IPS-15b (cell line): ENCODE results near the gene TAF5.
"Not testable (repeated sequence)": the region's sequence is repeated elsewhere in the genome, so short reads cannot be mapped to it uniquely, and the experiment has no call there.

ENCODE experiments used
- H3K27me3 ChIP-seq: one replicate; pipeline ENCODE4 v1.6.1; 2013; ENCODE audit warnings: low read length; ENCODE audit not compliant: control insufficient read depth, insufficient read depth
- H3K36me3 ChIP-seq: one replicate; pipeline ENCODE4 v1.6.1; 2013; ENCODE audit warnings: low read length; ENCODE audit not compliant: control insufficient read depth, insufficient read depth
- H3K4me1 ChIP-seq: one replicate; pipeline ENCODE4 v1.6.1; 2013; ENCODE audit warnings: mild to moderate bottlenecking, low read length; ENCODE audit not compliant: control insufficient read depth, insufficient read depth
- H3K4me3 ChIP-seq: one replicate; pipeline ENCODE4 v1.5.1; 2013; ENCODE audit warnings: low read depth, low read length
- H3K9ac ChIP-seq: one replicate; pipeline ENCODE4 v1.6.1; 2013; ENCODE audit warnings: low read depth, mild to moderate bottlenecking, low read length
- H3K9me3 ChIP-seq: one replicate; pipeline ENCODE4 v1.6.1; 2013; ENCODE audit warnings: mild to moderate bottlenecking, low read length; ENCODE audit not compliant: control insufficient read depth, insufficient read depth

TAF5 gene

GRCh38 chr10:103367782-103368518 lies at the start of gene TAF5:
TSS of gene TAF5 (plus strand) at chr10:103367976. CDS start at chr10:103367990, 14 bp downstream.
- Histone ChIP-seq H3K4me1 (no peaks in the 10 kb centered on the region), H3K36me3 (no peaks in the 10 kb centered on the region), H3K9me3 (no peaks in the 10 kb centered on the region), H3K9ac (peak within 1 kb of the TSS; percentile 65), H3K27me3 (no peaks in the 10 kb centered on the region), H3K4me3 (peak within 1 kb of the TSS; percentile 79)

GRCh38 chr10:103327906-103328305 lies 39.9 kb upstream of the TAF5 start:
- Histone ChIP-seq H3K9ac (no peak overlapping the region), H3K27me3 (no peaks in the 10 kb centered on the region), H3K9me3 (no peaks in the 10 kb centered on the region), H3K36me3 (peaks cover 14% of the 10 kb centered on the region), H3K4me3 (no peak overlapping the region), H3K4me1 (no peaks in the 10 kb centered on the region)

DNA sequence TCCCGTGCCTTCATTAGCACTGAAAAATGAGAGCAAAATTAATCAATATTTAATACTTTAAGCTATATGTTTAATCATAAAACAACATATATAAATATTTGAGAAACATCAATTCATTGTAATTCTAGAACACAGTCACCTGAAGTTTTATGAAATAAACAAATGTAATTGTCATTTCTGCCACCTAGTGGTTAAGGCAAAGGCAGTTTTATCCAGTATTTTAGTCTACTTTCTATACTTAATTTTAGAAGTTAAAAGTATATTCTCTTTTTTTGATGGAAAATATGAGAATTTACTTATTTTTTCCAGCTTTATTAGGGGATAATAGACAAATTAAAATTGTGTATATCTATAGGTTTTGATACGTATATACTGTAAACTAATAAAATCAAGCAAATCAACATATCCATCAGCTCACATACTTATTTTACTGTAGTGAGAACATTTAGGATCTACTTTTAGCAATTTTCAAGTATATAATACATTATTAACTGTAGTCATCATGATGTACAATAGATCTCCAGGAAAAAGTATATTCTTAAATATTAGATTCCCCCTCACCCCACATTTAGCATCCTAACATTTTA lies 33.7 kb upstream of the TAF5 start:
- H3K27me3 ChIP-seq: no peaks in the 10 kb centered on the region
- H3K9me3 ChIP-seq: no peaks in the 10 kb centered on the region
- no peak overlapping the region for H3K9ac ChIP-seq
- no peak overlapping the region for H3K4me3 ChIP-seq
- peaks cover 8% of the 10 kb centered on the region for H3K36me3 ChIP-seq
- no peaks in the 10 kb centered on the region for H3K4me1 ChIP-seq

DNA sequence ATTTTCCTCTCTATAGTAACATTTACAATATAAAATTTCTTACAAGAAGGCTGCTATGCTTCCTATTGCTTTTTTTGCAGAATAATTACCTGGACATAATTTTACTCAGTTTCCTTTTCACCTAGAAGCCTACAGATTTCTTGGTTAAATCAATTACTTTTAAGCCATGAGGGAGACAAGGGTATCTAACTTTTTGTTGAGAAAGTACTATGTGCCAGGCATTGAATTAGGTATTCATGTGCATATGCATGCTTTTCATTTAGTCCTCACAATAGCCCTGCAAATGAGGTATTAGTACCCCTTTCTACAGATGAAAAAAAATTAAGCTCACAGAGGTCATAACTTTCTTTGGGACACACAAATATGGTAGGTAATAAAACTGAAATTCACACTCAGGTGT lies 33.2 kb upstream of the TAF5 start:
- H3K27me3 ChIP-seq: no peaks in the 10 kb centered on the region
- H3K36me3 ChIP-seq: peaks cover 8% of the 10 kb centered on the region
- no peaks in the 10 kb centered on the region for H3K4me1 ChIP-seq
- H3K9ac ChIP-seq: no peak overlapping the region
- H3K4me3 ChIP-seq: no peak overlapping the region
- H3K9me3 ChIP-seq: no peaks in the 10 kb centered on the region

- H3K36me3 ChIP-seq: peaks cover 6% of the 10 kb centered on the region
- no peaks in the 10 kb centered on the region for H3K27me3 ChIP-seq
- no peaks in the 10 kb centered on the region for H3K4me1 ChIP-seq
- no peaks in the 10 kb centered on the region for H3K9me3 ChIP-seq
- H3K9ac ChIP-seq: no peak overlapping the region
- no peak overlapping the region for H3K4me3 ChIP-seq
Measured at GRCh38 chr10:103336370-103336769, 31.4 kb upstream of the TAF5 start.

DNA sequence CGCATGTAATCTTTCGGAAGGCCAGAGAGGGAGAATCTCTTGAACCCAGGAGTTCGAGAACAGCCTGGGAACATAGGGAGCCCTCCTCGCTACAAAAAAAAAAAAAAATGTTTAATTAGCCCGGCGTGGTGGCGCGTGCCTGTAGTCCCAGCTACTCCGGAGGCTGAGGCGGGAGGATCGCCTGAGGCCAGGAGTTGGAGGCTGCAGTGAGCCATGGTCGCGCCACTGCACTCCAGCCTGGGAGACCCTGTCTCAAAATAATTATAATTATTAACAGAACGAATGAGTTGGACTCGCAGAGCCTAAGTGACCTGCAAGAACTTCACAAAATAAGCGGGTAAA lies 17.6 kb upstream of the TAF5 start:
- H3K9me3 ChIP-seq: no peaks in the 10 kb centered on the region
- no peaks in the 10 kb centered on the region for H3K27me3 ChIP-seq
- peak overlapping the region; percentile 81 for H3K9ac ChIP-seq
- peaks cover 4% of the 10 kb centered on the region for H3K4me1 ChIP-seq
- peaks cover 4% of the 10 kb centered on the region for H3K36me3 ChIP-seq
- H3K4me3 ChIP-seq: peak overlapping the region; percentile 74

GRCh38 chr10:103350517-103351260 lies 17.1 kb upstream of the TAF5 start, which contains the start of gene PCGF6:
TSS of gene PCGF6 (minus strand) at chr10:103351140. CDS start at chr10:103351066, 74 bp downstream.
- Histone ChIP-seq H3K4me3 (peak within 1 kb of the TSS; percentile 74), H3K9ac (peak within 1 kb of the TSS; percentile 81), H3K9me3 (no peaks in the 10 kb centered on the region), H3K36me3 (peaks cover 4% of the 10 kb centered on the region), H3K27me3 (no peaks in the 10 kb centered on the region), H3K4me1 (peaks cover 4% of the 10 kb centered on the region)

GRCh38 chr10:103353281-103353680 lies 14.5 kb upstream of the TAF5 start:
- Histone ChIP-seq H3K36me3 (no peaks in the 10 kb centered on the region), H3K27me3 (no peaks in the 10 kb centered on the region), H3K9ac (no peak overlapping the region), H3K9me3 (no peaks in the 10 kb centered on the region), H3K4me1 (peaks cover 4% of the 10 kb centered on the region), H3K4me3 (no peak overlapping the region)

GRCh38 chr10:103354567-103354966 lies 13.2 kb upstream of the TAF5 start:
- H3K4me3 ChIP-seq, H3K9me3 ChIP-seq, H3K9ac ChIP-seq, H3K4me1 ChIP-seq, H3K27me3 ChIP-seq, H3K36me3 ChIP-seq: not testable (repeated sequence)

GRCh38 chr10:103355906-103356599 lies 11.7 kb upstream of the TAF5 start:
- no peaks in the 10 kb centered on the region for H3K36me3 ChIP-seq
- no peak overlapping the region for H3K4me3 ChIP-seq
- H3K9me3 ChIP-seq: no peaks in the 10 kb centered on the region
- peaks cover 4% of the 10 kb centered on the region for H3K4me1 ChIP-seq
- no peak overlapping the region for H3K9ac ChIP-seq
- H3K27me3 ChIP-seq: no peaks in the 10 kb centered on the region

DNA sequence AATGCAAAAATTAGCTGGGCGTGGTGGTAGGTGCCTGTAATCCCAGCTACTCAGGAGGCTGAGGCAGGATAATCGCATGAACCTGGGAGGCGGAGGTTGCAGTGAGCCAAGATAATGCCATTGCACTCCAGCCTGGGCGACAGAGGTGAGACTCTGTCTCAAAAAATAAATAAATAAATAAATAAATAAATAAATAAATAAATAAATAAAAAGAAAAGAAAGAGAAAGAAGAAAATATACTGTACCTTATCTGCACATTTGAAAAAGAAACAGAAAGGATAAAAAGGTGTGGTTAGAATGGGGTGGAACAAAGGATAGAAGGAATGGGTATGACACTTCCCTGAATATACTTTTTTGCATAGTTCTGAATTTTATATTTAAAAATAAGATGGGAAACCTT lies 8.3 kb upstream of the TAF5 start:
- not testable (repeated sequence) for H3K4me3 ChIP-seq, H3K4me1 ChIP-seq, H3K27me3 ChIP-seq, H3K36me3 ChIP-seq, H3K9me3 ChIP-seq, H3K9ac ChIP-seq
